GM19043 (cell line): Measurements from ENCODE around the gene FAF1.
"Not testable (repeated sequence)": the region's sequence is repeated elsewhere in the genome, so short reads cannot be mapped to it uniquely, and the experiment has no call there.

Source experiments
- ATAC-seq: cut with Tn5 transposase; IDR thresholded peaks from one replicate; pipeline ENCODE4 v1.9.1; 2021; ENCODE audit warnings: low read depth; ENCODE audit not compliant: unreplicated experiment

The FAF1 gene

GRCh38 chr1:50959913-50960844 lies at the start of gene FAF1:
Gene FAF1 (minus strand): TSS chr1:50960267. CDS start chr1:50959811, 456 bp downstream.
- ATAC-seq, result peak; percentile 83

- ATAC-seq, result no peak
Measured at GRCh38 chr1:51009381-51009780, 49.3 kb upstream of the FAF1 start.

- not testable (repeated sequence) for ATAC-seq
Measured at GRCh38 chr1:51005549-51005948, 45.5 kb upstream of the FAF1 start.

GRCh38 chr1:51002516-51002915 lies 42.4 kb upstream of the FAF1 start:
- ATAC-seq, result no peak

GRCh38 chr1:51000651-51001050 lies 40.6 kb upstream of the FAF1 start:
- no peak for ATAC-seq

- ATAC-seq, result peak; percentile 85
Measured at GRCh38 chr1:51000160-51000559, 40.1 kb upstream of the FAF1 start.

GRCh38 chr1:50999375-50999774 lies 39.3 kb upstream of the FAF1 start:
- ATAC-seq, result not testable (repeated sequence)

GRCh38 chr1:50996083-50996482 lies 36.0 kb upstream of the FAF1 start:
- no peak for ATAC-seq

GRCh38 chr1:50995651-50996050 lies 35.6 kb upstream of the FAF1 start:
- ATAC-seq, result no peak

GRCh38 chr1:50994997-50995396 lies 34.9 kb upstream of the FAF1 start:
- ATAC-seq, result no peak

- ATAC-seq, result no peak
Measured at GRCh38 chr1:50993645-50994044, 33.6 kb upstream of the FAF1 start.

GRCh38 chr1:50992532-50993318 lies 32.7 kb upstream of the FAF1 start:
- ATAC-seq, result no peak

- ATAC-seq, result no peak
Measured at GRCh38 chr1:50989694-50990093, 29.6 kb upstream of the FAF1 start.

- no peak for ATAC-seq
Measured at GRCh38 chr1:50986653-50987052, 26.6 kb upstream of the FAF1 start.

GRCh38 chr1:50985094-50985493 lies 25.0 kb upstream of the FAF1 start:
- no peak for ATAC-seq

GRCh38 chr1:50983219-50983802 lies 23.2 kb upstream of the FAF1 start:
- no peak for ATAC-seq

GRCh38 chr1:50982611-50983010 lies 22.5 kb upstream of the FAF1 start:
- no peak for ATAC-seq

GRCh38 chr1:50981741-50982140 lies 21.7 kb upstream of the FAF1 start:
- no peak for ATAC-seq

- no peak for ATAC-seq
Measured at GRCh38 chr1:50980505-50980904, 20.4 kb upstream of the FAF1 start.

GRCh38 chr1:50979937-50980336 lies 19.9 kb upstream of the FAF1 start:
- ATAC-seq, result no peak
